ENCODE results near the gene CEP85. TPM values are rescaled to one million over a fixed set of nuclear protein-coding genes. Genes with fewer than 3 reads are reported as not detected.
A peak's percentile ranks its signal among the peaks of the same experiment; 100 is the strongest.
"Not testable (repeated sequence)": the region's sequence is repeated elsewhere in the genome, so short reads cannot be mapped to it uniquely, and the experiment has no call there.

CEP85 gene
- total and polyA plus RNA-seq, 2 of the 13 experiments (the other 11 are each of a cell fraction or from before 2014, with no cell fraction given) = 16.1 to 26.7 TPM

DNA sequence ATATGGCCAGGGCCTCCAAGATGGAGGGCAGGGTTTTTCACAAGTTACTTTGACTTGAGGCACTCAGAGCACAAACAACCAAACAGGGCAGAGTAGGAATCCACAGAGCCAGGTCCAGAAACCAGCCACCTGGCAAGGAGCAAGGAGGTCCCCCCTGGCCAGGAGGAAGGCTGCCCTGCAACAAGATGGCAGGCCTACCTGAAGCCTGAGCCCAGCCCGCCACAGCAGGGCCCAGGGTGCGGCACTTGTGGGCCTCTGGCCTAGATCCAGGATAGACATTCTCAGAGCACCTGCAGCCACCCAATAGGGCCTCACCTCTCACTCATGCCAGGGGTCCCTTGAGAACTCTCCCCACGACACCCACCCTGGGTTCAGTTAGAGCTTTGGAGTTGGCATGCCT is 57.4 kb downstream of the CEP85 start (continued):
- TF ChIP-seq ZNF468 (CRISPR knock-in tag; IDR thresholded peaks at IDR 0.05) (no peak), MED1 (CRISPR knock-in tag; IDR thresholded peaks at IDR 0.05) (no peak)

DNA sequence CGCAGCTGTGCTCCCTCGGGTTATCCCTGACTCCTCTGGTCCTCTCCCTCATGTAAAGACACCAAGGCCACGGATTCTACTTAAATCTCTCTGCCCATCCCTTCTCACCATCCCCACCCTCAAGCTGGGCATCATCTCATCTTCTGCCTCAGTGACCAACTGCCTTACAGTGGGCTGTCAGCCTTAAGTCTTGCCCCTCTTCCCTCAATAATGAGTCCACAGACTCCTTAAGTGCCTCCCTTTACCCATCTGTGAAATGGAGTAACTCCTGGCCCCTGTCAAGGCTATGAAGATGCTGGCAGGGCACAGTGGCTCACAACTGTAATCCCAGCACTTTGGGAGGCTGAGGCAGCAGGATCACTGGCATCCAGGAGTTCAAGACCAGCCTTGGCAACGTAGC is 57.9 kb downstream of the CEP85 start:
- FAIRE-seq = no peak
- intact Hi-C loops (cut with micrococcal nuclease; ENCODE audit: unreplicated experiment) = no loop called here
- no TSS peak for BruUV-seq (replicated peaks)
- peaks cover 0 to 1% of the 10 kb centered on the region in 2 experiments; a peak in 1 of 5 replicates for H3K36me3 ChIP-seq (replicated peaks in 1 of 2; ENCODE audit: control insufficient read depth in 1 of 2, insufficient read depth in 2 of 2, low read length in 2 of 2)
- no peaks in the 10 kb centered on the region for H4K20me1 ChIP-seq (ENCODE audit: insufficient read depth, low read length)
- no peaks in the 10 kb centered on the region for H3K4me1 ChIP-seq (ENCODE audit: insufficient read depth, low read length)
- H3K4me3 ChIP-seq (replicated peaks in 1 of 3; ENCODE audit: insufficient read depth in 1 of 3, low read depth in 2 of 3, low read length in 3 of 3) = no peak overlapping the region
- ChIA-PET CTCF (ENCODE audit: low intra/inter-chr PET ratio, low total read pairs) (no interaction called here), POLR2A (no interaction called here)
- WGBS (ENCODE audit: low lambda C conversion rate) = 98% methylated on average over 4 of the region's 4 CpGs
- no peak overlapping the region for H3K27ac ChIP-seq (ENCODE audit: extremely low read length, insufficient read depth, low read length)
- H2AFZ ChIP-seq (ENCODE audit: low read length) = no peak overlapping the region
- no peaks in the 10 kb centered on the region for H3K79me2 ChIP-seq (ENCODE audit: insufficient read depth, low read length)
- TF ChIP-seq ZNF629 (CRISPR knock-in tag; conservative IDR thresholded peaks at IDR 0.05) (0 out of 2 replicates have a peak, but pooled peaks have one; percentile 30), EHMT2 (IDR thresholded peaks at IDR 0.05; ENCODE audit: borderline replicate concordance, low read depth, low read length) (no peak), ZNF33B (CRISPR knock-in tag; IDR thresholded peaks at IDR 0.05) (no peak), ZNF777 (CRISPR knock-in tag; IDR thresholded peaks at IDR 0.05) (no peak)
- TF ChIP-seq, protein P1, sequence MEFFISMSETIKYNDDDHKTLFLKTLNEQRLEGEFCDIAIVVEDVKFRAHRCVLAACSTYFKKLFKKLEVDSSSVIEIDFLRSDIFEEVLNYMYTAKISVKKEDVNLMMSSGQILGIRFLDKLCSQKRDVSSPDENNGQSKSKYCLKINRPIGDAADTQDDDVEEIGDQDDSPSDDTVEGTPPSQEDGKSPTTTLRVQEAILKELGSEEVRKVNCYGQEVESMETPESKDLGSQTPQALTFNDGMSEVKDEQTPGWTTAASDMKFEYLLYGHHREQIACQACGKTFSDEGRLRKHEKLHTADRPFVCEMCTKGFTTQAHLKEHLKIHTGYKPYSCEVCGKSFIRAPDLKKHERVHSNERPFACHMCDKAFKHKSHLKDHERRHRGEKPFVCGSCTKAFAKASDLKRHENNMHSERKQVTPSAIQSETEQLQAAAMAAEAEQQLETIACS (CRISPR knock-in tag; IDR thresholded peaks at IDR 0.05) = no peak
- TF ChIP-seq, protein P2, sequence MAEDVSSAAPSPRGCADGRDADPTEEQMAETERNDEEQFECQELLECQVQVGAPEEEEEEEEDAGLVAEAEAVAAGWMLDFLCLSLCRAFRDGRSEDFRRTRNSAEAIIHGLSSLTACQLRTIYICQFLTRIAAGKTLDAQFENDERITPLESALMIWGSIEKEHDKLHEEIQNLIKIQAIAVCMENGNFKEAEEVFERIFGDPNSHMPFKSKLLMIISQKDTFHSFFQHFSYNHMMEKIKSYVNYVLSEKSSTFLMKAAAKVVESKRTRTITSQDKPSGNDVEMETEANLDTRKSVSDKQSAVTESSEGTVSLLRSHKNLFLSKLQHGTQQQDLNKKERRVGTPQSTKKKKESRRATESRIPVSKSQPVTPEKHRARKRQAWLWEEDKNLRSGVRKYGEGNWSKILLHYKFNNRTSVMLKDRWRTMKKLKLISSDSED (CRISPR knock-in tag; IDR thresholded peaks at IDR 0.05) = no peak
- DNase-seq (ENCODE audit: low spot score) = no peak
- no peaks in the 10 kb centered on the region for H3K27me3 ChIP-seq (ENCODE audit: control insufficient read depth in 1 of 2, insufficient read depth in 2 of 2, low read length in 2 of 2)
- ATAC-seq = no peak
- no peak overlapping the region for H3K9ac ChIP-seq (ENCODE audit: insufficient read depth, low read depth, low read length)
- H3K4me2 ChIP-seq (ENCODE audit: low read depth, low read length) = no peak overlapping the region
- no peaks in the 10 kb centered on the region for H3K9me3 ChIP-seq (ENCODE audit: low read length)
- in situ Hi-C loops (cut with HindIII; ENCODE audit: extremely low pct_ligation_motif_present, low pct_unique_long_range_greater_than_20kb) = no loop called here

DNA sequence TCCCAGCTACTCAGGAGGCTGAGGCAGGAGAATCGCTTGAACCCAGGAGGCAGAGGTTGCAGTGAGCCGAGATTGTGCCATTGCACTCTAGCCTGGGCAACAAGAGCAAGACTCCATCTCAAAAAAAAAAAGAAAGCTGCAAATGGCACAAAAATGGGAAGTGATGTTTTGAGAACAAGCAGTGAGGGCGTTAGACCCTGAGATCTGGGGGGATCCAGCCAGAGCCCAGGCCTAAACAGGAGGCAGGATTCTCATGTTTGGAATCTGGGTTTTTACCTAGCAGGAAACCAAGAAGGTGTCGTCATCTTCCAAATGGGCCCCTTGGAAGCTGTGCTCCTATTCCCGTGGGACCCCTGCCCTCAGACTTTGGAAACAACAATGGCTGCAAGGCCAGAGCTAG is 58.7 kb downstream of the CEP85 start:
- H3K4me1 ChIP-seq (ENCODE audit: insufficient read depth, low read length); H3K9ac ChIP-seq (ENCODE audit: insufficient read depth, low read depth, low read length); POLR2A ChIA-PET; CTCF ChIA-PET (ENCODE audit: low intra/inter-chr PET ratio, low total read pairs); in situ Hi-C loops (cut with HindIII; ENCODE audit: extremely low pct_ligation_motif_present, low pct_unique_long_range_greater_than_20kb); ATAC-seq; DNase-seq (ENCODE audit: low spot score); intact Hi-C loops (cut with micrococcal nuclease; ENCODE audit: unreplicated experiment); H3K36me3 ChIP-seq (replicated peaks in 1 of 2; ENCODE audit: control insufficient read depth in 1 of 2, insufficient read depth in 2 of 2, low read length in 2 of 2); H3K9me3 ChIP-seq (ENCODE audit: low read length); H4K20me1 ChIP-seq (ENCODE audit: insufficient read depth, low read length); H3K27me3 ChIP-seq (ENCODE audit: control insufficient read depth in 1 of 2, insufficient read depth in 2 of 2, low read length in 2 of 2); H3K4me2 ChIP-seq (ENCODE audit: low read depth, low read length); H3K4me3 ChIP-seq (replicated peaks in 1 of 3; ENCODE audit: insufficient read depth in 1 of 3, low read depth in 2 of 3, low read length in 3 of 3); H2AFZ ChIP-seq (ENCODE audit: low read length); BruUV-seq (replicated peaks); H3K27ac ChIP-seq (ENCODE audit: extremely low read length, insufficient read depth, low read length); H3K79me2 ChIP-seq (ENCODE audit: insufficient read depth, low read length); FAIRE-seq: not testable (repeated sequence)
- 92% methylated on average over 5 of the region's 5 CpGs for WGBS (ENCODE audit: low lambda C conversion rate)

Measured in HepG2 (cell line).